Measurements from ENCODE around the gene NTM.

- no peak for TF ChIP-seq CTCF (IDR thresholded peaks at IDR 0.05; ENCODE audit: control extremely low read depth in 1 of 3, insufficient read depth in 1 of 3, low read depth in 1 of 3, low read length in 3 of 3)
- TF ChIP-seq POLR2A (IDR thresholded peaks at IDR 0.05; ENCODE audit: control extremely low read depth in 1 of 2, low read depth in 2 of 2, low read length in 2 of 2), result no peak
- TF ChIP-seq ASH2L (IDR thresholded peaks at IDR 0.05; ENCODE audit: low read length), result no peak
- TF ChIP-seq SAP30 (IDR thresholded peaks at IDR 0.05; ENCODE audit: insufficient read depth, insufficient replicate concordance, low read length), result no peak
- no peak for TF ChIP-seq HDAC6 (IDR thresholded peaks at IDR 0.05; ENCODE audit: low read depth, low read length)
- TF ChIP-seq CHD2 (IDR thresholded peaks at IDR 0.05; ENCODE audit: low read length), result no peak
These were observed 256.4 kb downstream of the NTM start for GRCh38 chr11:131626788-131627187.
